HepG2 (cell line): ENCODE data around the gene CACNA1F. TPM values are rescaled to one million over a fixed set of nuclear protein-coding genes. Genes with fewer than 3 reads are reported as not detected.

ENCODE experiments used
- ARID5B ChIP-seq: IDR thresholded peaks from 2 replicates; pipeline ENCODE4 v1.4.0; 2020; ENCODE audit warnings: mild to moderate bottlenecking, missing genetic modification reagents
- CREM ChIP-seq, 2 experiments: sonication (generic) in 1 of 2; formaldehyde crosslinking in 1 of 2; IDR thresholded peaks; 2 replicates each; pipeline versions ENCODE4 v1.4.0 to v1.6.1; 2016 to 2020; ENCODE audit warnings: antibody characterized with exemption in 1 of 2, mild to moderate bottlenecking in 1 of 2, missing genetic modification reagents in 1 of 2
- EZH2 ChIP-seq: conservative IDR thresholded peaks from 2 replicates; pipeline ENCODE4 v1.6.1; 2012; ENCODE audit warnings: mild to moderate bottlenecking, low read depth, low read length, moderate library complexity
- GFI1 ChIP-seq: sonication (generic); formaldehyde crosslinking; IDR thresholded peaks from 2 replicates; pipeline ENCODE4 v1.5.0; 2020; ENCODE audit warnings: missing genetic modification reagents, mild to moderate bottlenecking, borderline replicate concordance
- GTF3A ChIP-seq: sonication (generic); formaldehyde crosslinking; conservative IDR thresholded peaks from 2 replicates; pipeline ENCODE4 v1.4.0; 2020; ENCODE audit warnings: mild to moderate bottlenecking, missing genetic modification reagents
- HNF4A ChIP-seq: sonication (generic); formaldehyde crosslinking; IDR thresholded peaks from 2 replicates; pipeline ENCODE4 v1.4.0; 2020; ENCODE audit warnings: missing genetic modification reagents
- MBNL3 ChIP-seq: fragments of 250-450 bp; sonication (Bioruptor Pico); conservative IDR thresholded peaks from 2 replicates; pipeline ENCODE4 v1.8.0; 2022; ENCODE audit warnings: mild to moderate bottlenecking, inconsistent platforms
- MED8 ChIP-seq: sonication (generic); formaldehyde crosslinking; IDR thresholded peaks from 2 replicates; pipeline ENCODE4 v1.8.1; 2023; ENCODE audit warnings: mild to moderate bottlenecking, missing genetic modification reagents; ENCODE audit not compliant: insufficient replicate concordance
- MEIS2 ChIP-seq: sonication (generic); formaldehyde crosslinking; IDR thresholded peaks from 2 replicates; pipeline ENCODE4 v1.9.0; 2021; ENCODE audit warnings: mild to moderate bottlenecking, missing genetic modification reagents
- MIER3 ChIP-seq: IDR thresholded peaks from 2 replicates; pipeline ENCODE4 v1.6.1; 2016; ENCODE audit warnings: missing compliant biosample characterization, borderline replicate concordance
- MXD3 ChIP-seq: IDR thresholded peaks from 2 replicates; pipeline ENCODE4 v1.6.1; 2016; ENCODE audit warnings: mild to moderate bottlenecking, missing biosample characterization, missing genetic modification reagents
- NFRKB ChIP-seq: fragments of 450-650 bp; IDR thresholded peaks from 2 replicates; pipeline ENCODE4 v1.6.1; 2017
- PBX2 ChIP-seq: IDR thresholded peaks from 2 replicates; pipeline ENCODE4 v1.6.1; 2016; ENCODE audit warnings: control low read depth
- POLR2AphosphoS5 ChIP-seq: IDR thresholded peaks from 2 replicates; pipeline ENCODE4 v1.6.1; 2012; ENCODE audit warnings: low read depth, low read length
- RELA ChIP-seq: sonication (generic); formaldehyde crosslinking; IDR thresholded peaks from 2 replicates; pipeline ENCODE4 v1.4.0; 2020; ENCODE audit warnings: missing genetic modification reagents
- SMARCE1 ChIP-seq: fragments of 450-650 bp; IDR thresholded peaks from 2 replicates; pipeline ENCODE4 v1.6.1; 2017; ENCODE audit warnings: borderline replicate concordance
- SYNCRIP ChIP-seq: fragments of 200-400 bp; formaldehyde crosslinking; IDR thresholded peaks from 2 replicates; pipeline ENCODE4 v1.6.1; 2018; ENCODE audit warnings: mild to moderate bottlenecking, low read depth, low read length; ENCODE audit not compliant: insufficient read depth
- ZNF124 ChIP-seq: sonication (generic); formaldehyde crosslinking; IDR thresholded peaks from 2 replicates; pipeline ENCODE4 v1.4.0; 2020; ENCODE audit warnings: missing genetic modification reagents
- ZNF331 ChIP-seq: sonication (generic); formaldehyde crosslinking; IDR thresholded peaks from 2 replicates; pipeline ENCODE4 v1.4.0; 2020; ENCODE audit warnings: missing genetic modification reagents
- ZNF446 ChIP-seq: sonication (generic); formaldehyde crosslinking; IDR thresholded peaks from 2 replicates; pipeline ENCODE4 v1.5.0; 2020; ENCODE audit warnings: mild to moderate bottlenecking, missing genetic modification reagents
- ZNF569 ChIP-seq: sonication (generic); formaldehyde crosslinking; IDR thresholded peaks from 2 replicates; pipeline ENCODE4 v1.5.0; 2020; ENCODE audit warnings: mild to moderate bottlenecking, missing genetic modification reagents, moderate library complexity, borderline replicate concordance
- ZNF724P ChIP-seq: sonication (generic); formaldehyde crosslinking; IDR thresholded peaks from 2 replicates; pipeline ENCODE4 v1.8.0; 2022; ENCODE audit warnings: missing genetic modification reagents, borderline replicate concordance
- ZNF775 ChIP-seq: sonication (generic); formaldehyde crosslinking; IDR thresholded peaks from 2 replicates; pipeline ENCODE4 v1.4.0; 2020; ENCODE audit warnings: missing genetic modification reagents, mild to moderate bottlenecking, moderate library complexity, borderline replicate concordance
- polyA plus RNA-seq, 8 experiments: library from polyadenylated mRNA; depleted of rRNA in 3 of 8; stranded (reverse) in 7 of 8; unstranded in 1 of 8; fragments of >200 nt; fragmentation: Illumina TruSeq in 4 of 8; extraction: Trizol in 4 of 8; gene quantifications; 2 replicates each; pipeline versions ENCODE4 v1.2.1 to v1.2.3, GENCODE V29; 2011 to 2016; ENCODE audit warnings: low read depth in 4 of 8, missing spikeins in 1 of 8, mixed read lengths in 1 of 8; ENCODE audit not compliant: insufficient read depth in 1 of 8
- total RNA-seq, 5 experiments: library from RNA; depleted of rRNA; stranded (reverse); fragments of >200 nt; fragmentation: Illumina TruSeq; extraction: Trizol; gene quantifications; 2 replicates each; pipeline ENCODE4 v1.2.3, GENCODE V29; 2016; ENCODE audit warnings: low read depth in 1 of 5
- TF ChIP-seq, protein P1 (sequence below): sonication (generic); formaldehyde crosslinking; IDR thresholded peaks from 2 replicates; pipeline ENCODE4 v1.4.0; 2020; ENCODE audit warnings: mild to moderate bottlenecking, missing genetic modification reagents

The CACNA1F gene
- total and polyA plus RNA-seq, 2 of the 13 experiments (the other 11 are each of a cell fraction or from before 2014, with no cell fraction given), result 0.03 TPM; not detected in 1

DNA sequence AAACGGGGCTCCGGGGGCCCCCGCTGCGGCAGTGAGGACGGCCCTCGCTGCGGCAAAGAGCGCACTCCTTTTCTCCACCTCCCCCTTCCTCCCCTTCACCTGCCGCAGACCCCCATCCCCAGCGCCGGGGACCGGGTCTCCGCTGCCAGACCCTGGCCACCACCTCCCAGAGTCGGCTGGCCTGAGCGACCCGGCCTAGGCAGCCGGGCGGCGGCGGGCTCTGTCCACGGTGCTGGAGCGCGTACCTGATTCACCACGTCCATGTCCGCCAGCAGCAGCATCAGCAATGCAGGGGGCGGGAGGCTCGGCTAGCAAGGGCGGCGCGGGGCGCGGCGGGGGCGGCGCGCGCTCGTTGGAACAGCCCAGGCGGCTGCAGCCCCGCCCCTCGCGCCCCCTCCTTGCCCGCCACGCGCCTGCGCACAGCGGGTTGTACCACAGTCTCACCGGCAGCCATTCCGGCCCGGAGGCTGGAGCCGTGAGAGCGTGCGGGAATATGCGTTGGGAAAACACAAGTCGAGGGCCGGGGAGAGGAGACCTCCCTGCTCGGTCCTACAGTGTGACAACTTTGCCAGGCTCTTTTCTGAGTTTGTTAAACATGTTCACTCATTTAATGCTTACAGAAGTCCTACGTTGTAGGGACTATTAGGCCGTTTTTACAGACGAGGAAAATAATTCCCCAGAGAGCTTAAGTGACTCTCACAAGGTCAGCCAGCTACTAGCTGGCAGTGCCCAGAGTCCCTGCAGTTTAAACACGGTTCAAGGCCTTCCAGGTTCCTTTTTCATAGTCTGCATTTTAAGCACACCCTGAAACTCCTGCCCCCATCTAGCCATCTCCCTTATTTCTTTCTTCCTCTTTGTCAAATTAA is 33.0 kb downstream of the CACNA1F start, which contains the start of gene SYP (continued):
- peak; percentile 61 for TF ChIP-seq ARID5B (CRISPR knock-in tag)
- no peak for TF ChIP-seq ZNF124 (CRISPR knock-in tag)
- TF ChIP-seq ZNF331 (CRISPR knock-in tag), result peak; percentile 85
- no peak for TF ChIP-seq SYNCRIP
- TF ChIP-seq CREM (IDR thresholded peaks at IDR 0.05), result no peak
- TF ChIP-seq CREM (CRISPR knock-in tag; IDR thresholded peaks at IDR 0.05), result no peak
- TF ChIP-seq GFI1 (CRISPR knock-in tag), result peak; percentile 53; the same call in 1 of the 2 replicates
- TF ChIP-seq ZNF724P (CRISPR knock-in tag), result no peak; the same call in 1 of the 2 replicates
- TF ChIP-seq ZNF446, result peak; percentile 94
- no peak for TF ChIP-seq SMARCE1
- no peak for TF ChIP-seq GTF3A (CRISPR knock-in tag)
- TF ChIP-seq MEIS2 (CRISPR knock-in tag), result peak; percentile 95
- TF ChIP-seq, protein P1, sequence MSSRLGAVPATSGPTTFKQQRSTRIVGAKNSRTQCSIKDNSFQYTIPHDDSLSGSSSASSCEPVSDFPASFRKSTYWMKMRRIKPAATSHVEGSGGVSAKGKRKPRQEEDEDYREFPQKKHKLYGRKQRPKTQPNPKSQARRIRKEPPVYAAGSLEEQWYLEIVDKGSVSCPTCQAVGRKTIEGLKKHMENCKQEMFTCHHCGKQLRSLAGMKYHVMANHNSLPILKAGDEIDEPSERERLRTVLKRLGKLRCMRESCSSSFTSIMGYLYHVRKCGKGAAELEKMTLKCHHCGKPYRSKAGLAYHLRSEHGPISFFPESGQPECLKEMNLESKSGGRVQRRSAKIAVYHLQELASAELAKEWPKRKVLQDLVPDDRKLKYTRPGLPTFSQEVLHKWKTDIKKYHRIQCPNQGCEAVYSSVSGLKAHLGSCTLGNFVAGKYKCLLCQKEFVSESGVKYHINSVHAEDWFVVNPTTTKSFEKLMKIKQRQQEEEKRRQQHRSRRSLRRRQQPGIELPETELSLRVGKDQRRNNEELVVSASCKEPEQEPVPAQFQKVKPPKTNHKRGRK (CRISPR knock-in tag), result no peak
- no peak for TF ChIP-seq RELA
- peak; percentile 82 for TF ChIP-seq POLR2AphosphoS5
- TF ChIP-seq HNF4A (CRISPR knock-in tag), result no peak
- no peak for TF ChIP-seq ZNF775 (CRISPR knock-in tag)
- peak; percentile 78; the same call in 1 of the 2 replicates for TF ChIP-seq MXD3 (CRISPR knock-in tag)
- no peak for TF ChIP-seq NFRKB
- 0 out of 2 replicates have a peak, but pooled peaks have one; percentile 29 for TF ChIP-seq MIER3 (CRISPR knock-in tag)
- TF ChIP-seq MBNL3 (CRISPR knock-in tag), result no peak
- TF ChIP-seq PBX2 (CRISPR knock-in tag), result no peak
- no peak for TF ChIP-seq ZNF569 (CRISPR knock-in tag)
- TF ChIP-seq MED8 (CRISPR knock-in tag), result no peak
- no peak for TF ChIP-seq EZH2
